Left lobe of liver (tissue), 2 donors: ENCODE results near the gene NUB1. TPM values are rescaled to one million over a fixed set of nuclear protein-coding genes. Genes with fewer than 3 reads are reported as not detected.
"Not testable (repeated sequence)": the region's sequence is repeated elsewhere in the genome, so short reads cannot be mapped to it uniquely, and the experiment has no call there.

Source experiments
- ATAC-seq: fragments of 200-7000 bp; cut with Tn5 transposase; one replicate; pipeline ENCODE4 v1.9.1; 2020; ENCODE audit warnings: mild to moderate bottlenecking, moderate library complexity
- DNase-seq: peaks from one replicate; pipeline ENCODE4 v3.0.0-alpha.2; 2020; ENCODE audit warnings: low spot score
- total RNA-seq: library from RNA; stranded (reverse); gene quantifications from one replicate; pipeline ENCODE4 v1.2.1, GENCODE V29; 2021
- donor health status: DM: no; HTN: no; CAD: no; lungs with moderate emphysema.
- donor health status: DM: no; HTN: yes; CAD: no.

The NUB1 gene, protein sequence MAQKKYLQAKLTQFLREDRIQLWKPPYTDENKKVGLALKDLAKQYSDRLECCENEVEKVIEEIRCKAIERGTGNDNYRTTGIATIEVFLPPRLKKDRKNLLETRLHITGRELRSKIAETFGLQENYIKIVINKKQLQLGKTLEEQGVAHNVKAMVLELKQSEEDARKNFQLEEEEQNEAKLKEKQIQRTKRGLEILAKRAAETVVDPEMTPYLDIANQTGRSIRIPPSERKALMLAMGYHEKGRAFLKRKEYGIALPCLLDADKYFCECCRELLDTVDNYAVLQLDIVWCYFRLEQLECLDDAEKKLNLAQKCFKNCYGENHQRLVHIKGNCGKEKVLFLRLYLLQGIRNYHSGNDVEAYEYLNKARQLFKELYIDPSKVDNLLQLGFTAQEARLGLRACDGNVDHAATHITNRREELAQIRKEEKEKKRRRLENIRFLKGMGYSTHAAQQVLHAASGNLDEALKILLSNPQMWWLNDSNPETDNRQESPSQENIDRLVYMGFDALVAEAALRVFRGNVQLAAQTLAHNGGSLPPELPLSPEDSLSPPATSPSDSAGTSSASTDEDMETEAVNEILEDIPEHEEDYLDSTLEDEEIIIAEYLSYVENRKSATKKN
- 19.0 TPM for total RNA-seq

DNA sequence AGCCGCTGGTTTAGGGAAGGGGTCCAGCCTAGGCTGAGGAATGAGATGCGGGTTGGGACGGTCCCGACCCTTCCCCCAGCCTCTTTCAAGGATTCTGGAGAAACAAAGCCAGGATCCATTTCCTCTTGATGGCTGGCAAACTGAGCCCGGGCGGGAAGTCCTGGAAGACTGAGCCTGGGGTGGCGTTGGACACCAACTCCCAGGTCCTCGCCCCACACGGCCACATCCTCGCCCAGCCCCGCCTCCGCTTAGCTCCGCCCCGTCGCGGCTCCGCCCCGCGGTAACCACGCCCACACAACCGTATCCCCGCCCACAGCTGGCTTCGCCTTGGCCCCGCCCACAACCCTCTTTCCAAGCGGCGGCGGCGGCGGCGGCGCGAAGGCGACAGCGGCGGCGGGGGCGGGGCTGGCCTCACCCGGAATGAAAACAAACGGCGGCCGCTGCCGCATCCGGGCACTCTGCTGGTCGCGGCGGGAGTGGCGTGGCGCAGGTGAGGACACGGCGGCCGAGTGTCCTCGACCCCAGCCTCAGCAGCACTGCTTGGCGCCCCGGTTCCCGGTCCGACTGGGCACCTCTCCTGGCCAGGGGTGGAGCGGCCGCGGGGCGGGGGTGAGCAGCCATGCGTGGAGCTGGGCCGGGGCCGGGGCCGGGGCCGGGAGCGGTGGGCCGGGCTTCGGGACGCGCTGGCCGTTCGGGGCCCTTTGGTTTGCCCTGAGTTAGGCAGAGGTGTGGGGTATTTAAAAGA lies at the start of gene NUB1:
Gene NUB1 (plus strand): TSS at position 456 of the 745 bp plus-strand sequence. CDS start 3,538 bp downstream, outside the sequence.
- DNase-seq (peak; percentile 96), ATAC-seq (peak; percentile 99)

DNA sequence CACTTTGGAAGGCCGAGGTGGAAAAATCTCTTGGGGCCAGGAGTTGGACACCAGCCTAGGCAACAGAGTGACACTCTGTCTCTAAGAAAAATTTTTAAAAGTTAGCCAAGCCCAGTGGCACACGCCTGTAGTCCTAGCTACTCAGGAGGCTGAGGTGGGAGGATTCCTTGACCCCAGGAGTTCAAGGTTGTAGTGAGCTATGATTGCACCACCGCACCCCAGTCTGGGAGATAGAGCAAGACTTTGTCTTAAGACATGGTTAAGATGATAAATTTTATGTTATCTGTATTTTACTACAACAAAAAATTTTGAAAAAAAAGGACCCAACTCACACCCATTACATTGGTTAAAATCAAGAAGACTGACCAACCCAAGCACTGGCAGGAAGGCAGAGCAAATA lies 48.8 kb upstream of the NUB1 start:
- ATAC-seq (no peak), DNase-seq (no peak)

DNA sequence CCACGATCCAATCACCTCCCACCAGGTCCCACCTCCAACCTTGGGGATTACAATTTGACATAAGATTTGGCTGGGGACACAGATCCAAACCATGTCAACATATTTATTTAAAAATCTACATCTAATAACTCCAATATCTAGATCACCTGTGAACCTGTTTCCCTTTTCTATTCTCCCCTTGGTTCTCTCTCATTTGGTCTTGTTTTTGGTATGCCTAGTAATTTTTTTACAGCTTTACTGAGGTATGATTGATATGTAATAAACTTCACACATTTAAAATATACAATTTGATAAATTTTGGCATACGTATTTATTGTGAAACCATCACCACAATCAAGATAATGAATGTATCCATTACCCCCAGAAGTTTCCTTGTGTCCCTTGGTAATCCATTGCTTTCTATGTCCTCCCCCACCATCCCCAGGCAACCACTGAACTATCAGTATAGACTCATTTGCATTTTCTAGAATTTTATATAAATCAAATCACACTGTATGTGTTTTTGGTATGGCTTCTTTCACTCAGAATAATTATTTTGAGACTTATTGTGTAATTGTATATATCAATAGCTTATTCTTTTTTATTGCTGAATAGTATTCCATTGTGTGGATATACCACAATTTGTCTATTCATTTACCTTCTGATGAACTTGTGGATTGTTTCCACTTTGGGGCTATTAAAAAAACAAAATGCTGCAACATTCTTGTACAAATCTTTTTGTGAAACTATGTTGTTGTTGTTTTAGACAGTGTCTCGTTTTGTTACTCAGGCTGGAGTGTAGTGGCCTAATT lies 45.2 kb upstream of the NUB1 start:
- DNase-seq, result no peak
- ATAC-seq, result no peak

DNA sequence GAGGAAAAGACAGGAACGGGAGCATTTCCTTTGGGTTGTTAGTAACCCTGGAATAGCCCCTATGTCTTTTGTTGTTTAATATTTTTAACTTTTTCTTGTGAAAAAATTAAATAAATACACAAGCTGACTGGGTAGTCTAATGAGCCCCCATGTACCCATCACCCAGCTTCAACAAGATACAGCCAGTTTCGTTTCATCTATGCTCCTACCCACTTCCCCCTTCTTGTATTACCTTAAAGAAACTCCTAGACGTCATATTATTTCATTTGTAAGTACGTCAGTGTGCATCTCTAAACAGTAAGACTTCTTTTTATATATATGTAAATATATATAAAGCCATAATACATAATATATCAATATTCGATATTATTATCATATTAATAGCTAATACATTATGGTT lies 42.8 kb upstream of the NUB1 start:
- ATAC-seq, result no peak
- DNase-seq, result no peak

DNA sequence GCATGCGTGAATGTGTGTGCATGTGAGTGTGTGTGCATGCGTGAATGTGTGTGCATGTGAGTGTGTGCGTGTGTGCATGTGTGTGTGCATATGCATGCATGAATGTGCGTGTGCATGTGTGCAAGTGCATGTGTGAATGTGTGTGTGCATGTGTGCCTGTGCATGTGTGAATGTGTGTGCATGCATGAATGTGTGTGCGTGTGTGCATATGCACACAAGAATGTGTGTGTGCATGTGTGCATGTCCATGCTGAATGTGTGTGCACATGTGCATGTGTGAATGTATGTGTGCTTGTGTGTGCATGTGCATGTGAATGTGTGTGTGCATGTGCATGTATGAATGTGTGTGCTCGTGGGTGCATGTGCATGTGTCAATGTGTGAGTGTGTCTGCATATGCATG lies 42.1 kb upstream of the NUB1 start:
- peak; percentile 14 for DNase-seq
- no peak for ATAC-seq

DNA sequence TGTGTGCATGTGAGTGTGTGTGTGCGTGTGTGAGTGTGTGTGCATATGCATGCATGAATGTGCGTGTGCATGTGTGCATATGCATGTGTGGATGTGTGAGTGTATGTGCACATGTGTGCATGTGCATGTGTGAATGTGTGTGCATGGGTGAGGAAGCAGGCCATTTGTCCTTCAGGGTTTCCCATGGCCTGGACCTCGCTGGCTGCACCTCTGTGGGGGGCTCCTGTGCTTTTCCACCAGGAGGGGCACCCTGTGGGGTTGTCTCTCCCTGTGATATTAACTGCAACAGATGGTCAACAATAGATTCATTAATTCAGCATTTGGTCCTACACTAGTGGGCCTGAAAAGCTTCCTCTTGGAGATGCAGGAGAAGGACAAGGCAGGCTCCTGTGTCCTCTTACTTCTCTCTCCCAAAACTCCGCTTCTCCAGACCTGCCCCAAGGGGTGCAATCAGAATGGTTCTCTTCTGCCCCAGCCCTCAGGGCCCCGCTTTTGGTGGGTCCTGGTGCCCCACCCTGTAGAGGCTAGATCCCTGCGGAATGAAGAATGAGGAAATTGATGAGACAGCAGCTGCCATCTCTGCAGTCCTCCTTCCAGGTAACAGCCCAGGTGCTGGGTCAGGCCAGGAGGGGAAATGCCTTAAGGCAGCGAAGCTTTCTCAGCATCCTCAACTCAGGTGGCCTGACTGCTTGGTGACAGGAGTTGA lies 41.5 kb upstream of the NUB1 start:
- peak; percentile 32 for DNase-seq
- ATAC-seq, result no peak

DNA sequence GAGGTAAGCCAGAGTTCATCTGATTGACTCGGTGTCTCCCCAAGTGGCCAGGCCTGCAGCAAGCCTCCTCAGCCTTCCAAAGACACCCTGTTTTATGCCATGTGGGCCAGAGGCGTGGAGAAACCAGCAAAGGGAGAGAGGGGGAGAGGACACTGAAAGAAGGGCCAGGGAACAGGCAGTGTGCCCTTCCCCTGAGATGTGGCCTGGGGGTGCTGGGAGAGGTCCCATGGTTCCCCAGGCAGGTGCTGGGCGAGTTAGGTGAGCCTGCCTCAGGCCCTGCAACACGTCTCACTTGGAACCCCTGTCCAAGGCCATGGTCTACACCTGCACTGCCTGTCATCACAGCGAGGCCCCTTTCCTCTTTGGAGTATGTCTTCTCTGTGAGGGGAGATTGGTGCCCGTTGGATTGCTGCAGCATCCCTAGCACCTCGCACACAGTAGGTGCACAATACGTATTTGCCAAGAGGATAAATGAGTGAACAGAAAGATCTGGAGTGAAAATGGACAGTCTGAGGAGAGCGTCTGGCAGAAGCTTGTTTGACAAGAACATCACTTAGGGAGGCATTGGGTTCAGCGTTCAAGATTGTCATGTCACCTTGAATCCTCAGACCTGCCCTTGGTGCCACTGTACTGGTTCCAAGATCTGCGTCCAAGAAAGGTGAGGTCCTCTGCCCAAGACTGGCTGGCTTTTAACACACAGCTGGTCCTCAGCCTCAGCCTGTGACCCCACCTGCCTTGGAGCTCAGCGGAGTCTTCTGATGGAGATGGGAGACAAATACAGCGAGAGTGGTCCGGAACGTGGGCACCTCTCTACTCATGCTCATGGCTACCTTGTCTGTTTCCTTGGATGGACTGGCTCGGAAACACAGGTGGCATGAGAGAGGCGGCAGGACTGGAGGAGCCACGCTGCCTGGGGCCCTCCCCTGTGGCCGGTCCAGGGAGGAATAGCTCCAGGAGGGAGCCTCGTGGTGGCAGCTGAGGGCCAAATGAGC lies 39.8 kb upstream of the NUB1 start:
- DNase-seq (peak; percentile 31), ATAC-seq (no peak)

DNA sequence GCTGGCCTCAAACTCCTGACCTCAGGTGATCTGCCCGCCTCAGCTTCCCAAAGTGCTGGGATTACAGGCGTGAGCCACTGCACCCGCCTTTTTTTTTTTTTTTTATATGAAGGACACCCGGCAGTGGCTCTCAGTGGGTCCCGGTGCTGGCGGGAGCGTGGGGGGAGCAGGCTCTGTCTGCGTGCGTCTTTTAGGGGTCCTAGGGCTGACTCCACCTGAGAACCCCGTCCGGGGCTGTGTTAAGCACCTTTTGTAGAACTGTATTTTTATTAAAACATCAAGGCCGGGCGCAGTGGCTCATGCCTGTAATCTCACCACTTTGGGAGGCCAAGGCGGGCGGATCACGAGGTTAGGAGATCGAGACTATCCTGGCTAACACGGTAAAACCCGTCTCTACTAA lies 37.4 kb upstream of the NUB1 start:
- ATAC-seq, result not testable (repeated sequence)
- peak; percentile 33 for DNase-seq

DNA sequence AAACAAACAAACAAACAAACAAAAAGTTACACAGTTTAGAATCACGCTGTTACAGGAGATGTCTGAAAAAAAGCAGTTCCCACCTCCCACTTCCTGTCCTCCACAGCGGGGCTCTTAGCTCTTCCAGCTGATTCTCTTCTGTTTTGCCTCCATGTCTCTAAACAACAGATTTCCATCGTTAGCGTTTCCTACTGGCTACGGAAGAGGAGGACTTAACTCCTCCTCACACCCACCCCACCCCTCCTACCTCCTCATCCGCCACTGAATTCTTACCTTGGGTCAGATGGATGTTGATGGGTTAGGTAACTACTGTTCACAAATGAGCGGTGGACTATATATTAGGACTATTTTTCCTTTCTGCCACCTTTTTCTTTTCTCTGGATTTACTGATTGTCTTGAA lies 36.8 kb upstream of the NUB1 start:
- DNase-seq (no peak), ATAC-seq (no peak)

DNA sequence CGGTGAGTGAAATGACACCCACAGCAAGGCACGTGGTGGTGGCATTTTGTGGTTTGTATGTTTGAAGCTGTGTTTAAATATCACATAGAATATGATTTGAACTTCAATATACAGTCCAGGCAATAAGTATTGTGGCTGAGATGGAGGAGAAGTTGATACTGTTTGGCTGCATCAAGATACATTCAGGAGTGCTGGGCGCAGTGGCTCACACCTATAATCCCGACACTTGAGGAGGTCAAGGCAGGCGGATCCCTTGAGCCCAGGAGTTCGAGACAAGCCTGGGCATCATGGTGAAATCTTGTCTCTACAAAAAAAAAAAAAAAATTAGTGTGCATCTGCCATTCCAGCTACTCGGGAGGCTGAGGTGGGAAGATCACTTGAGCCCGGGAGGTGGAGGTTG lies 35.2 kb upstream of the NUB1 start:
- DNase-seq (peak; percentile 8), ATAC-seq (no peak)

DNA sequence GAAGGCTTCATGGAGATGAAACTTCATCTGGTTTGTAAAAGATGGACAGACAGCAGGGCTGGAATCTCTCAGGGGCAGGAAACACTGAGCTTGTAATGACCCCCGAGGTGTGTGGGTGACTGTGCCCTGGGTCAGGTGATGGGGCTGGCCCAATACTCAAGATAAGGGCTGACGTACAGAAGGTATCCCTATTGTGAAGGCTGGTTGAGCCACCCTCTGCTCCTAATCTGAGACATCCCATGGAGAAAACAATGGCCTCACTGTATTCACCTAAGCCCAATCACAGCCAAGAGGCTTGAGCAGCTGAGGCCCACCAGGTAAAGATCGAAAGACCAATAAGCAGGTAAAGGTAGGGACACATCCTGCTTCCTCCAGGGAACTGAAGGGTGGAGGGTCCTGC lies 34.8 kb upstream of the NUB1 start:
- ATAC-seq (no peak), DNase-seq (peak; percentile 19)

DNA sequence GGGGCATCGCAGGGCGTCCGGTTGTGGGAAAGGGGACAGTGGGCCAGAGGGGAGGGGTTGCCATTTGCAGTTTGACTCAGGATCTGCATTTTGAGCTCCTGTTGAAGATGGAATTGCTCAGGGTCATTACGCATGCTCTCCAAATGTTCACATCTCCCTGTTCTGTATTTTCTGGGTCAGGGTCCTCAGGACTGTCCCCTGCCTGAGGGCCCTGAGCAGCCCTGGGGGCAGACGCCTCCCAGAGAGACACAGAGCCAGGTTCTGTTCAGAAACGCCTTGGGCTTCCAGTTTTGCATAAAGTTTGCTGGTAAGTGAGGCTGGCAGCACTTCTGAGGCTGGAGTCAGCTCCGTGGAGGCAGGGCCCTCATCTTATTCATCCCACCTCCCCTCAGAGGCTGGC lies 34.1 kb upstream of the NUB1 start:
- peak; percentile 22 for DNase-seq
- no peak for ATAC-seq

DNA sequence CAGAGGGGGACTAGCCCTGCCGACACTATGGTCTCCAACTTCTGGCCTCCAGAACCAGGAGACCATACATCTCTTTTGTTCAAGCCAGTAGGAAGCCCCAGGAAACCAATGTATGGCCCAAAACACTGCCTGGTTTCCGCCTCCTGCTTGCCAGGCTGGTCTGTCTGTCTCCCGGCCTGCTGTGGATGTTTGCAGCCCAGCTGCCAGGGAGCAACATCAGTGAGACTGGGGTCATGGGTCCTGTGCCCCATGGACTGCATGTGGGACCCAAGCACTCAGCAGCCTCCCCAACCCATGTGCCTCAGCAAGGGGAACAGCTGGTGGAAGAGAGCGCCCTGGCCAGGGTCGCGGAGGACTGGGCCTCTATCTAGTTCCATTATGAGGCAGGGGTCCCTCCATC lies 33.4 kb upstream of the NUB1 start:
- ATAC-seq (no peak), DNase-seq (peak; percentile 29)

DNA sequence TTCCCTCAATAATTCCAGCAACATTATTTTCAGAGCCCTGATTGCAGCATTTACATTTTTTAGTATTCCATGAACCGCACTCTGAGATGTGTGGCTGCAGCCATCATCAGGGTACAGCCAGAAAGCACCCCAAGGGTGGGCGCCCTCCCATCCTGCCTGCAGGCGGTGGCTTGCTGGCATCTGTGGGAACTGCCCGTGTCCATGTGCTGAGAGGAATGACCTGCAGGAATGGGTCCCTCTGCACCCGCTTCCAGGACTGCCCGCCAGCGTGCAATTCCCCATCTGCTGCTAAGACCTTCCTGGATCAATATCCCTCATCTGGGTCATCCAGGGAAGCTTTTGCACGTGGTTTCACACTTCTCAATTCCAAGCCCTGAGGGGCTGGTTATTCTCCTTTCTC lies 32.8 kb upstream of the NUB1 start:
- peak; percentile 39 for DNase-seq
- ATAC-seq, result no peak

DNA sequence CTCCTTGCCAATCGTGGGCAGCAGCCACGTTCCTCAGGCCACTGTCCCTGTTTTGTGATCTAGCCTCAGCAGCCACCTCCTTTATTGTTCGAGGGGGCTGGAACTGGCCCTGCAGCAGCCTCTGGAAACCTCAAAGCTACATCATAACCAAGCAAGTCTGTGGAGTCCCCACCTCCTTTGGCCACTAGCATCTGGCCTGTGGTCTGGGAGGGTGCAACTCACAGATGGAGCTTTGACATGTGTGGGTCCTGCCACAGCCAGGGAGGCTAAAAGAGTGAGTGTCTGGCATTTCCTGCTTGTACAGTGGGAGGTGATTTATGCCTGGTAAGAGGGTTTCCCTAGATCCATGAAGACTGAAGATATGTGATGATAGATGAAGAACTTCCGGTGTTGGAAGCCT lies 32.3 kb upstream of the NUB1 start:
- DNase-seq (peak; percentile 34), ATAC-seq (no peak)

DNA sequence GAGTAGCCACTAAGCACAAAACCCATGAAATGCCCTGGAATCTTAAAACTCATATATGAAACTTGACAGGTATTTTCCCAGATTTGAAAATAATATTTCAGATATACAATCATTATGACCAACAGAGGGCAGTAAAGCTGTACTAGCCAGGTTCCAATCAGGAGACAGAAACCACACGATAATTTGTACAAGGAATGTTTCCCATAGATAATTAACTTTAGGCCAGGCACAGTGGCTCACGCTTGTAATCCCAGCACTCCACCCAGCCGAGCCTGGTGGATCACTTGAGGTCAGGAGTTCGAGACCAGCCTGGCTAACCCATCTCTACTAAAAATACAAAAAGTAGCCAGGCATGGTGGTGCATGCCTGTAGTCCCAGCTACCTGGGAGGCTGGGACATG lies 31.0 kb upstream of the NUB1 start:
- ATAC-seq (peak; percentile 53), DNase-seq (no peak)

DNA sequence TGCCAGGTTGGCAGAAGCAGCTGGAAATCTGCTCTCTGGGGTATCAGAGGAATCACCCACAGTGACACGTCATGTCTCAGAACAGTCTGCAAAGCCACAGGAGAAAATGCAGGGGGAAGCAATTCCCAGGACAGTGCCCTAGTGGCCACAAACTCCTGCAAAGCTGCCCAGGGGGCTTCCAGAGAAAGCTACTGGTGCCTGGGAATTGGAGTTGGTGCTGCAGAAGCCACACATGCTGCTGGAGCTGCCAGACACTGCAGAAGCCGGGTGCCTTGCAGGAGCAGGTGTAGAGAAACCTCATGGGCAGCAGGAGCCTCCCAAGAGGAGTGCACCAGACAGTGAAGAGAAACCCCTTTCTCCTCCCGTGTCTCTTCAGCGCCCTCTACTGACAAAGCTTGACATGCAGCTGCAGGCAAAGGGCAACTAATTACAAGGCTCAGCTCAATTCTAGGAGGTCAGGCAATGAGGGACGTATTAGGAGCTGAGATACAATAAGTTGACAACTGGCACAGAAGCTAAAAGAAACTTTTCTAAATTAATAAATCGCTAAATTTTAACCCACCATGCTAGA lies 30.2 kb upstream of the NUB1 start:
- peak; percentile 29 for ATAC-seq
- DNase-seq, result no peak

DNA sequence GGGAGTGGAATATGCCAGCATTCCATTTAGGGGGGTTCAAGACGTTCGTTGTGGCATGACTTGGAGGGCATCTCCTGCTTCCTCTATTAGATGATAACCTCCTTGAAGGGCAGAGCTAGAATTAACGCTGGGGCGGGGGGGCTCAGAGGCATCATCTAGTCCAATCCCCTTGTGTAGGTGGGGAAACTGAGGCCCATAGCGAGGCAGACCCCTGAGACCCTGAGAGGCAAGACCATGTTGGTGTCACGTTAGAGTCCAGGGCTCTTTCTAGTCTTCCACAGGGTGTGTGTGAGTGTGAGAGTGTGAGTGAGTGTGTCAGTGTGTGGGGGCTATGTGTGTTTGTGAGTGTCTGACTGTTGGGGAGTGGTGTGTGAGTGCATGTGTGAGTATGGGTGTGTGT lies 29.3 kb upstream of the NUB1 start:
- DNase-seq (no peak), ATAC-seq (no peak)
